H1 (cell line): ENCODE data around the gene TBKBP1. TPM values are rescaled to one million over a fixed set of nuclear protein-coding genes. Genes with fewer than 3 reads are reported as not detected.

Experiments
- JUN ChIP-seq: IDR thresholded peaks from 2 replicates; pipeline ENCODE4 v1.6.1; 2011; ENCODE audit warnings: low read depth, mild to moderate bottlenecking, improper control_type of control experiment, low read length
- NANOG ChIP-seq: IDR thresholded peaks from 2 replicates; pipeline ENCODE4 v1.6.1; 2011; ENCODE audit warnings: low read length, low read depth, mild to moderate bottlenecking, inconsistent platforms; ENCODE audit not compliant: insufficient read depth, poor library complexity, severe bottlenecking
- PHF8 ChIP-seq: fragments of 200-600 bp; sonication (generic); conservative IDR thresholded peaks from 2 replicates; pipeline ENCODE4 v1.7.1; 2012; ENCODE audit warnings: low read depth, mild to moderate bottlenecking, inconsistent platforms, low read length, moderate library complexity
- RFX5 ChIP-seq: IDR thresholded peaks from 2 replicates; pipeline ENCODE4 v1.6.1; 2011; ENCODE audit warnings: low read depth, low read length, improper control_type of control experiment, borderline replicate concordance
- SIN3A ChIP-seq, 2 experiments: IDR thresholded peaks in 1 of 2; conservative IDR thresholded peaks in 1 of 2; 2 replicates each; pipeline ENCODE4 v1.6.1; 2011 to 2012; ENCODE audit warnings: low read length in 2 of 2, improper control_type of control experiment in 1 of 2, low read depth in 1 of 2, mild to moderate bottlenecking in 1 of 2
- SIX5 ChIP-seq: IDR thresholded peaks from 2 replicates; pipeline ENCODE4 v1.6.1; 2011; ENCODE audit warnings: mild to moderate bottlenecking, low read depth, low read length
- SP2 ChIP-seq: IDR thresholded peaks from 2 replicates; pipeline ENCODE4 v1.6.1; 2012; ENCODE audit warnings: mild to moderate bottlenecking, low read length, inconsistent platforms
- TAF1 ChIP-seq: IDR thresholded peaks from 2 replicates; pipeline ENCODE4 v1.6.1; 2011; ENCODE audit warnings: mild to moderate bottlenecking, low read depth, low read length
- YY1 ChIP-seq: IDR thresholded peaks from 2 replicates; pipeline ENCODE4 v1.6.1; 2011; ENCODE audit warnings: low read depth, mild to moderate bottlenecking, low read length
- polyA plus RNA-seq, 7 experiments: library from polyadenylated mRNA; depleted of rRNA in 3 of 7; stranded (reverse) in 5 of 7; unstranded in 2 of 7; fragments of >200 nt in 5 of 7; fragments of 200-250 nt in 2 of 7; gene quantifications; 1 replicate in 5 of 7; 2 replicates in 1 of 7; 4 replicates in 1 of 7; pipeline versions ENCODE4 v1.2.1 to v1.2.3, GENCODE V29; 2011 to 2013; ENCODE audit warnings: missing spikeins in 2 of 7, mixed read lengths in 2 of 7
- total RNA-seq: library from RNA; stranded (reverse); fragmentation: NEBNext Ultra II Directional; extraction: Animal tissue kit (Norgen Biotek cat#: 25700); gene quantifications from 2 replicates; pipeline ENCODE4 v1.2.1, GENCODE V29; 2021
- TF ChIP-seq, protein P1 (sequence below): IDR thresholded peaks from 2 replicates; pipeline ENCODE4 v1.6.1; 2012; ENCODE audit warnings: inconsistent platforms
- TF ChIP-seq, protein P2 (sequence below), 3 experiments: IDR thresholded peaks; 1 replicate in 2 of 3; 2 replicates in 1 of 3; pipeline versions ENCODE4 v1.5.1 to v1.6.1; 2011; ENCODE audit warnings: low read length in 3 of 3, mild to moderate bottlenecking in 3 of 3, inconsistent platforms in 2 of 3, low read depth in 1 of 3, moderate library complexity in 1 of 3; ENCODE audit not compliant: insufficient read depth in 1 of 3; ENCODE audit errors: control extremely low read depth in 1 of 3

TBKBP1 gene
- total and polyA plus RNA-seq, 2 of the 8 experiments (the other 6 are each of a cell fraction or from before 2014, with no cell fraction given), result 6.3 to 15.1 TPM

DNA sequence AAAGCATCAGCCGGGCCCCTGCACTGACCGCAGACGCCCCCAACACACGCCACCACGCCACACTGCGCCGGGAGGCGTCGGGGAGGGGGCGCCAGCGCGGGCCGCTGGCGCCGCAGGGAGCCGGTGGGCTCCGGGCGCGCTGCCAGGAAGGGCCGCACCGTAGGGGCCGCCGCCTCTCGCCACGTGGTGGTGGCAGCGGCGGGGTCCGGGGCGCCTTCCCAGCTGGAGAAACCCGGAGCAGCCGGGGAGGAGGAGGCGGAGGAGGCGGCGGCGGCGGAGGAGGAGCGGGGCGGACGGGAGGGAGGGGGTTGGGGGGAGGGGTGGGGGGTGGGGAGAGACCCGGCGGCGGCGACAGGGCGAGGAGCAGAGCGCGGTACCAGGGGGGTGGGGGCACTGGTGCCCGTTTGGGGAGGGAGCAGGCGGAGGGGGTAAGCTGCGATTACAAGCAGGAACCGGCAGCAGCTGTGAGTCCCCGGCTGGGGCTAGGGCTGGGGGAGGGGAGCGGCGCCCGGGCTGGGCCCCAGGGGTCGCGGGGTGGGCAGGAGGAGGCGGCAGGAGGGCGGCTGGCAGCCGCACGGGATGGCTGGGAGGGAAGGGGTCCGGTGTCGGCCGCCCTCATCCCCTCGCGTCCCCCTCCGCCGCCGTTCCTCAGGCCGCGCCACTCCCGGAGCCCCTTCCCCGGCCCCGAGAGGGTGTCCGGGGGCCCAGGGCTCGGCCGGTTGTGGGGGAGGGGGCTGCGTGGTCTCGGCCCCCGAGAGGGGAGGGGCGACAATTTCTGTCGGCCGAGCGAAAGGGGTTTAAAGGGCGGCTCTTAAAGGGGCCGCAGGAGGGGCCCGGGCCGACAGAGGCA lies at the start of gene TBKBP1 (continued):
- TF ChIP-seq SIN3A (conservative IDR thresholded peaks at IDR 0.05 in 1 of 2, IDR thresholded peaks at IDR 0.05 in 1 of 2; ENCODE audit: low read depth in 1 of 2, low read length in 2 of 2) (peak; percentile 16 to 22; a peak in 1 of 4 replicates), JUN (no peak), PHF8 (peak; percentile 63), NANOG (no peak), SIX5 (no peak), TAF1 (peak; percentile 23; the same call in 1 of the 2 replicates), RFX5 (no peak), SP2 (no peak), YY1 (no peak)
- TF ChIP-seq, protein P1, sequence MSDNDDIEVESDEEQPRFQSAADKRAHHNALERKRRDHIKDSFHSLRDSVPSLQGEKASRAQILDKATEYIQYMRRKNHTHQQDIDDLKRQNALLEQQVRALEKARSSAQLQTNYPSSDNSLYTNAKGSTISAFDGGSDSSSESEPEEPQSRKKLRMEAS, result peak; percentile 81
- TF ChIP-seq, protein P2, sequence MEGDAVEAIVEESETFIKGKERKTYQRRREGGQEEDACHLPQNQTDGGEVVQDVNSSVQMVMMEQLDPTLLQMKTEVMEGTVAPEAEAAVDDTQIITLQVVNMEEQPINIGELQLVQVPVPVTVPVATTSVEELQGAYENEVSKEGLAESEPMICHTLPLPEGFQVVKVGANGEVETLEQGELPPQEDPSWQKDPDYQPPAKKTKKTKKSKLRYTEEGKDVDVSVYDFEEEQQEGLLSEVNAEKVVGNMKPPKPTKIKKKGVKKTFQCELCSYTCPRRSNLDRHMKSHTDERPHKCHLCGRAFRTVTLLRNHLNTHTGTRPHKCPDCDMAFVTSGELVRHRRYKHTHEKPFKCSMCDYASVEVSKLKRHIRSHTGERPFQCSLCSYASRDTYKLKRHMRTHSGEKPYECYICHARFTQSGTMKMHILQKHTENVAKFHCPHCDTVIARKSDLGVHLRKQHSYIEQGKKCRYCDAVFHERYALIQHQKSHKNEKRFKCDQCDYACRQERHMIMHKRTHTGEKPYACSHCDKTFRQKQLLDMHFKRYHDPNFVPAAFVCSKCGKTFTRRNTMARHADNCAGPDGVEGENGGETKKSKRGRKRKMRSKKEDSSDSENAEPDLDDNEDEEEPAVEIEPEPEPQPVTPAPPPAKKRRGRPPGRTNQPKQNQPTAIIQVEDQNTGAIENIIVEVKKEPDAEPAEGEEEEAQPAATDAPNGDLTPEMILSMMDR (IDR thresholded peaks at IDR 0.05; ENCODE audit: control extremely low read depth in 1 of 3, insufficient read depth in 1 of 3, low read depth in 1 of 3, low read length in 3 of 3), result no peak
